Cortex of kidney (tissue), 1 donor: ENCODE measurements around the gene PLPPR4.
"Not testable (repeated sequence)": the region's sequence is repeated elsewhere in the genome, so short reads cannot be mapped to it uniquely, and the experiment has no call there.

Experiments
- DNase-seq: peaks from one replicate; lab custom pipeline; 2025; lab: John Stamatoyannopoulos, UW

PLPPR4 gene, protein sequence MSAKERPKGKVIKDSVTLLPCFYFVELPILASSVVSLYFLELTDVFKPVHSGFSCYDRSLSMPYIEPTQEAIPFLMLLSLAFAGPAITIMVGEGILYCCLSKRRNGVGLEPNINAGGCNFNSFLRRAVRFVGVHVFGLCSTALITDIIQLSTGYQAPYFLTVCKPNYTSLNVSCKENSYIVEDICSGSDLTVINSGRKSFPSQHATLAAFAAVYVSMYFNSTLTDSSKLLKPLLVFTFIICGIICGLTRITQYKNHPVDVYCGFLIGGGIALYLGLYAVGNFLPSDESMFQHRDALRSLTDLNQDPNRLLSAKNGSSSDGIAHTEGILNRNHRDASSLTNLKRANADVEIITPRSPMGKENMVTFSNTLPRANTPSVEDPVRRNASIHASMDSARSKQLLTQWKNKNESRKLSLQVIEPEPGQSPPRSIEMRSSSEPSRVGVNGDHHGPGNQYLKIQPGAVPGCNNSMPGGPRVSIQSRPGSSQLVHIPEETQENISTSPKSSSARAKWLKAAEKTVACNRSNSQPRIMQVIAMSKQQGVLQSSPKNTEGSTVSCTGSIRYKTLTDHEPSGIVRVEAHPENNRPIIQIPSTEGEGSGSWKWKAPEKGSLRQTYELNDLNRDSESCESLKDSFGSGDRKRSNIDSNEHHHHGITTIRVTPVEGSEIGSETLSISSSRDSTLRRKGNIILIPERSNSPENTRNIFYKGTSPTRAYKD

GRCh38 chr1:99264201-99265021 lies at the start of gene PLPPR4:
TSS of gene PLPPR4 (plus strand) at chr1:99264492. CDS start at chr1:99264594, 102 bp downstream.
- DNase-seq: peak; percentile 6

DNA sequence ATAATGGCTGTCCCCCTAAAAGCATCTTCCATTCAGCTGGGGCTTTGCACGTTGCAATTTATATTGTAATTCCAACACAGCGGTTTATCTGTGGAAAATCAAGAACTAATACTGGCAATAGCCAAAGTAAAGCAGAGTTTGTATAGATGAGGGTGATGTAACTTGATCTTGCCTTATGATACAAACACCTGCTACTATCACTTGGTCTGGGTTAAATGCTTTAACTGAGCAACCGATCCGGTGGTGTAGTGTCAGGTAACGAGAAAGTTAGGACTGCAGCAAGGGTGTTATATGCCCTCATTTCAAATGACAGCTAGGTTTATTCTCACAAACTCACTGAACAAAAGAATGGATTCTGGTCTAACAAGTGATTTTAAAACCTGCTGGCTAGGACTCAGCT lies 47.3 kb upstream of the PLPPR4 start:
- DNase-seq: no peak

- no peak for DNase-seq
Observed at GRCh38 chr1:99217599-99217998, 46.7 kb upstream of the PLPPR4 start.

DNA sequence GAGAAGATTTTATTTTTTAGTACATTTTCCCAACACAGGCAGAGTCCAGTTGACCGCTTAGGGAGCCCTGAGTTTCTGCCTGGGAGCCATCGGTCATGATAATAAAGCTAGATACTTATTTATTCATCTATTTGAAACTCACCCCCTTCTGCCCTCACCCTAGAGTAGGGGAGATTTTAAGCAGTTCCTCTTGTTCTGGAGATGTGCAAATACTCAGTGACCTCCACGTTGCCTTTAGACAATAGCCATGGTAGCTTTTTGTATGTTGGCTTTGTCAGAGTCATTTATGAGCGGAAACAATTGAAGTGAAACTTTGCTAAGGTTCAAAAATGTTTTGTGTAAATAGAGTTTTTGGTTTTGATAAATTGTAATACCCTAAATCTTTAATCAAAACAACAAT lies 45.7 kb upstream of the PLPPR4 start:
- DNase-seq: no peak

DNA sequence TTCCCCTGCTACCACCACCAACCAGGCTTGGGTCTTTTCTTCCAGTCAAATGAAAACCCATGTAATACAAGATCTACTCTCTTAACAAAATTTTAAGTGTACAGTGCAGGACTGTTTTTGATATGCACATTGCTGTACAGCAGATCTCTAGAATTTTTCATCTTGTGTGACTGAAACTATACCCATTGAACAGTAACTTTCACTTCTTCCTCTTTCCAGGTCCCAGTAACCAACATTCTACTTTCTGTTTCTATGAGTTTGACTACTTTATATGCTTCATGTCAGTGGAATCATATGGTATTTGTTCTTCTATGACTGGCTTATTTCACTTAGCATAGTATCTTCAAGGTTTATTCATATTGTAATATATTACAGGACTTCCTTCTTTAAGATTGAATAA lies 45.3 kb upstream of the PLPPR4 start:
- no peak for DNase-seq

DNA sequence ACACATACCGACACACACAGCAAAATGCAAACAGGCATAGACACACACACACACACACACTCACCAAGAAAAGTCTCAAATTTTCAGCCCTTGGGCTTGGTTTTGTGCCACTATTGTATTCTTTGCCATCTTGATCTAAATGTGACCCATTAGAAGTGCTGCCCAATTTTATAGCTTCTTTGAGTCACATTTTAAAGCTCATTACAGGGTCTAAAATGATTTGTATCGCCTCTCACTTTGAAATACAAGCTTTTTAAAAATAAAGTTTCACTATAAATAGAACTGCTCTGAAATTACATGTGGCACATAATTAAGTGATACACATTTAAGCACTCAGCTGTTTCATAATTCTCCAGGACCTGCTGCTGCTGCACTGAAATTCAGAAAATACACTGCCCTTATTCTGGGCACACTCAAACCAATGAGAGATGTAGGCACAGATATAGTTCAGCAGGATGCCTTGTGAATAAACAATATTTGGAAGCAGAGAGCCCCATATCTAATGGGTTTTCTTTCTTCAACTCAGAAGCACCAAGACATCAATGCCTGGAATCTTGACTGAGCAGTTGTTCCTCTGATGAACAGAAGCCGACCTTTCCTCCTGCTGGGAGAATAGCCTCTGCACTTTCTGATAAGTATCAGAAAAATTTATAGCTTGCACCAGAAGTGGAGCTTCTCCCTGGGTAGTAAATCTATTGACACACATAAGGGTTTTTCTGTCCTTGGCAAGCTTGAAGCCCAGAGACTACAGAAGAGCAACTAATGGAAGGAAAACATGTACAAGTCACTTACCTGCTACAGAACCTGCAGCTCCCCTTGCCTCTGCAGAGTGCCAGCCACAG lies 37.0 kb upstream of the PLPPR4 start:
- no peak for DNase-seq

DNA sequence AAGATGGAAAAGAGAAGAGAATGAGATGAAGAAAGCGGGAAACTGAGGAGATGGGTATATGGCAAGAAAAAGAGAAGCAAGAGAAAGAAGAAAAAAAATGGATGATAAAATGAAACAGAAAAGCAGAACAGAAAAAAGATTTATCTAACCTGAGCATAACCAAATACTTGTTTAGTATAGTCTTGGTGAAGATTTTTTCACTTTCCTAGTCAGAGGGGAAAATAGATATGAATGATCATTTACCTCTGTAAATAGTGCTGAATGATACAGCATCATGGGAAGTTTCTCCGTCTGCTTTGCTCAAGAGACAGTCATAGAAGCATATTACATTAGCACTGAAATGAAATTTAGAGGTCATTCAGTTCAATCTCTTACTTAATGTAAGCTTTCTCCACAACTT lies 36.1 kb upstream of the PLPPR4 start:
- DNase-seq: no peak

- no peak for DNase-seq
Observed at GRCh38 chr1:99229122-99229521, 35.2 kb upstream of the PLPPR4 start.

DNA sequence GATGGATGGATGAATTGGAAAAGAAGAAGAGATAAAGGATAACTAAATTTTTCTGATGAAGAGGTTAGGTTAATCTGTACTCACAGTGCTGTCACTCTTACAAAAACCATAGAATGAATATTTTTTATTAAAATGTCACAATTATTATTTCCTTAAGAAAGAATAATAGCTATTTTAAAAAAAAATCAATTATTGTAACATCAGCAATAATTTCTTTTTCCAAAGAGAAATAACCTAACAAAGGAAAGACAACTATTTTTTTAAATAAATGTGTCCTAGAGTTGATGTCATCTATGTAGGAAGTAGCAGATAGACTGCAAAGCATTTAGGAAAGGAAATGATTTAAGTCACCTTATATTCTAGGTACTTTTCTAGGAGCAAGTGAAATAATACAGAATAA lies 33.6 kb upstream of the PLPPR4 start:
- no peak for DNase-seq

- no peak for DNase-seq
Observed at GRCh38 chr1:99232172-99232571, 32.1 kb upstream of the PLPPR4 start.

- no peak for DNase-seq
Observed at GRCh38 chr1:99233446-99233845, 30.8 kb upstream of the PLPPR4 start.

- no peak for DNase-seq
Observed at GRCh38 chr1:99236756-99237155, 27.5 kb upstream of the PLPPR4 start.

GRCh38 chr1:99239690-99240089 lies 24.6 kb upstream of the PLPPR4 start:
- no peak for DNase-seq

DNA sequence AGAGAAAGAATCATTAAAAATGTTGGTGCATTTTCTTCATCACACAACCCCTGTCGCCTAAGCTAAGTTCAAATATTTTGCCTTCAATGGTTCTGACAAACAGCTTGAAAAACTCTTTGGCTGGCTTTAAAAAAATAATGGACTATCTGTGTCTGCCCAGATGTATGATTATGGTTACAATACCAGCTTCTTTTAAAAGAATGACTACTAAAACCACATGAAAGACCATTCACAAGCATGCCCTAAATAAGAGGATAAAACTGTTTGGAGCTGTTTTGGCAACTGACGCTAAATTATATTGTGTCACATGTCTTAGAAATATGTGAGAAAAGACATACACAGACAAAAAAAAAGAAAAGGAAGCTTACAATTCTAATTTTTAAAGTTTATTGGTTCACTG lies 23.7 kb upstream of the PLPPR4 start:
- DNase-seq: no peak

GRCh38 chr1:99246152-99246551 lies 18.1 kb upstream of the PLPPR4 start:
- no peak for DNase-seq

DNA sequence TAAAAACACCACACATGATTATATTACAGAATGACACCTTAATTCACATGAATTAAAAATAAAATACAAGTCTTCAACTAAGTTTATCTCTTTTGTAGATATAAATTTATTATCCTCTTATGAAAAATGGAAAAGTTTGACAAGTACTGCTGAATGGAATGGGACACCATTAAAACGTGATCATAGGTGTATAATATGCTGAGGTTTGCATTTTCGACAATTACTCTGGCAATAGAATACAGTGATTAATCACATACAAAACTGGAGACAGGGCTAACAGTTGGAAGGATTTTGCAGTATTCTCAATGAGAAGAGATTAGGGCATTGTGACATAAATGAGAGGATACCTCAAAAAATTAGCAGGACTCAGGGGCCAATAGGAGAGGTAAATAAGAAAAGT lies 17.1 kb upstream of the PLPPR4 start:
- DNase-seq: no peak

- no peak for DNase-seq
Observed at GRCh38 chr1:99250728-99251127, 13.6 kb upstream of the PLPPR4 start.

- DNase-seq: no peak
Observed at GRCh38 chr1:99251308-99251707, 13.0 kb upstream of the PLPPR4 start.

DNA sequence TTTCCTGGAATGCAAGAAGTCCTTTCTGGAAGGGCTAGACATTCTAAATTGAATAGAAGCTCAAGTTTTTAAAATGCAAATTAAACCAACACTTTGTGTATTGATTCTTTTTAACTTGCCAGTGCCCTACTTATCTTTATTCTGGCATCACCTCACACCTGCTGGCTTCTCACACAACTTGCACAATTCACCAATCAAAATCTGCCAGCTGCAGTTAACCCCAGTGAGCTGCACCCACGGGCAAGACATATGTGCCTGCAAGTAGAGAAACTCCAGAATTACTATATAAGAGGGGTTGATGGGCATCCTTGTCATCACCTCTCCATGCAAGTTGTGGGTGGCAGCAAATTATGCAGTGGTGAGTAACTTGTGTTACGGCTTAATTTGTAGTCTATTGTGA lies 11.7 kb upstream of the PLPPR4 start:
- no peak for DNase-seq

DNA sequence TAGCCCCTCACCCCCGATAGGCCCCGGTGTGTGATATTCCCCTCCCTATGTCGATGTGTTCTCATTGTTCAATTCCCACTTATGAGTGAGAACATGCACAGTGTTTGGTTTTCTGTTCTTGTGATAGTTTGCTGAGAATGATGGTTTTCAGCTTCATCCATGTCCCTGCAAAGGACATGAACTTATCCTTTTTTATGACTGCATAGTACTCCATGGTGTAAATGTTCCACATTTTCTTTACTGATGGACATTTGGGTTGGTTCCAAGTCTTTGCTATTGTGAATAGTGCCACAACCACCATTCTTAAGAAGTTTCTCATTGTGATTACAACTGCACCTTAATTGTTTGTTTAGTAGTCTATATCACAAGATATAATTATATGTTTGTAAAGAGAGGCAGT lies 3.9 kb upstream of the PLPPR4 start:
- DNase-seq: not testable (repeated sequence)

DNA sequence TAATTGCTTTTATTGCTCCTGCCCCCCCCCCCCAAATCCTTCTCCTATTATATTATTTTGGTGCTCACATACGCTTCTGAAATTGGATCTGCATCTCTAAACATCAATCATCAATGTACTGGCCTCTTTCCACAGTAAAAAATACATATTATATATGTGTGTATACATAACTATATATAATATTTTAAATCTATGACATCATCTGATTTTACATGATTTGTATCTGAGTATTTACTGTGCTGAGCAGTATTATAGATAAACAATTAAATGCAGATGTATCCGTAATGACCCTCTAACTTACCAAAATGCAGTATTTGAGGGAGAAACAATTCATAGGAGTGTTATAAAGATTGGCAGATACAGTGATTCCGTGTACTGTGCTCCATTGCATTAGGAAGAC lies 832 bp downstream of the PLPPR4 start:
- no peak for DNase-seq

DNA sequence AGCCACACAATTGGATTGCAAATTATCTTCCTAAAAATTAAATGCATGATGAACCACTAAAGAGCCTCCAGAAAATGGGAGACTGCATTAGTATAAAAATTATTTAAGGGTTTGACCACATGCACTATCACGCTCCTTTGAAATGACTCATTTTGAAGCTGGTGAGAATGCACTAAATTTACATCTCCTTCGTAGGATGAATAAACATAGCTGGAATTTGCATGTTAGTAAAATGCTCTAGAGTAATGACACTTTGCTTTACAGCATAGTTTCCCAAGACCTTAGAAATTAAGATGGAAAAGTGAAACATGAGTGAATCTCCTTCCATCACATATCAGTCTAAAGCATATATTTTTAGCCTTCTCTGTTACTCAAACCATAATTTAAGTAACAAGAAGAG lies 2.4 kb downstream of the PLPPR4 start:
- DNase-seq: no peak
